CD4-positive, alpha-beta T cell treated with Interferon alpha-2 for 1 hour (primary cell): ENCODE results near the gene NUMB.
"Not testable (repeated sequence)": the region's sequence is repeated elsewhere in the genome, so short reads cannot be mapped to it uniquely, and the experiment has no call there.

Experiments used
- DNase-seq, 2 donors: peaks; one replicate each; pipeline ENCODE4 v3.0.0-alpha.2; 2020 to 2022

NUMB gene

DNA sequence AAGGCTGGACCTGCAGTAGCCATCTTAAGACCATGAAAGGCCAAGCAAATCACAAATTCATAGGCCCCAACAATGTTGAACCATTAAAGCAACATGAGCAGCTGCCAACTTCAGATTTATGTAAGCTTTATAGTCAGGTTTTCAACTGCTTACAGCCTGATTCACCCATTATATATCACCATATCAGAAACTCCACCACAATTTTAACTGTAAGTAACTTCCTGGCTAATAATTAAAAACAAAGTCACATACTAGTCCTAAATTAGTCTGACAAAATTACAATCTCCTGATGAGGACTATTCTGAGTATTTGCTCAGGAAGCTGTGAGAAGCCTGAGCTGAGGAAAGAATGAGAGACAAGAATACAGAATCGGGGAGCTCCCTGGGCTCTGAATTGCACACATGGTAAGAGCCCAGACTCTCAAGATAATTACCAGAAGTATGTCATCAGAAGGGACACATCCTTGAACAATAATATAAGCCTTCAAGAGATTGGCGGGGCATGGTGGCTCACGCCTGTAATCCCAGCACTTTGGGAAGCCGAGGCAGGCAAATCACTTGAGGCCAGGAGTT, 55.1 kb downstream of the NUMB start:
- DNase-seq: no peak

- DNase-seq: no peak
These were observed 55.8 kb downstream of the NUMB start for GRCh38 chr14:73402579-73402978.

- no peak for DNase-seq
These were observed 60.5 kb downstream of the NUMB start for GRCh38 chr14:73397810-73398209.

GRCh38 chr14:73394317-73394716, 64.0 kb downstream of the NUMB start:
- DNase-seq: no peak

DNA sequence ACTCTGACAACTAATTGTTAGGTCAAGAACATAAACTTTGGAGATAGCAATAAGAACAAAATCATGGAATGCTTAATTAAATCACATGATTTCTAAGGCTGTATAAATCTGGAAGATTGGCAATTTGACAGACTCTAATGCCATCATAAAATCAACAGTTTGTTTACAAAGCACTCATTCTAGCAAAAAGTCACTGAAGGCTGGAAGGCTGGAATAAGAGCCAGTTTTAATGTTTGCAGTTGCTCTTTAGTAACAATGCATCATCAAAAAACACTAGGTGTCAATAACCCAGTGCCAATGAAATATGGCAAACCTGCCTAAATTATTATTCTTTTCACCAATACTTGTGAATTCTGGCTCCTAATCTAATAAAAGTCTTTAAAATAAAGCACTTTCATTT, 65.0 kb downstream of the NUMB start:
- DNase-seq: no peak

DNA sequence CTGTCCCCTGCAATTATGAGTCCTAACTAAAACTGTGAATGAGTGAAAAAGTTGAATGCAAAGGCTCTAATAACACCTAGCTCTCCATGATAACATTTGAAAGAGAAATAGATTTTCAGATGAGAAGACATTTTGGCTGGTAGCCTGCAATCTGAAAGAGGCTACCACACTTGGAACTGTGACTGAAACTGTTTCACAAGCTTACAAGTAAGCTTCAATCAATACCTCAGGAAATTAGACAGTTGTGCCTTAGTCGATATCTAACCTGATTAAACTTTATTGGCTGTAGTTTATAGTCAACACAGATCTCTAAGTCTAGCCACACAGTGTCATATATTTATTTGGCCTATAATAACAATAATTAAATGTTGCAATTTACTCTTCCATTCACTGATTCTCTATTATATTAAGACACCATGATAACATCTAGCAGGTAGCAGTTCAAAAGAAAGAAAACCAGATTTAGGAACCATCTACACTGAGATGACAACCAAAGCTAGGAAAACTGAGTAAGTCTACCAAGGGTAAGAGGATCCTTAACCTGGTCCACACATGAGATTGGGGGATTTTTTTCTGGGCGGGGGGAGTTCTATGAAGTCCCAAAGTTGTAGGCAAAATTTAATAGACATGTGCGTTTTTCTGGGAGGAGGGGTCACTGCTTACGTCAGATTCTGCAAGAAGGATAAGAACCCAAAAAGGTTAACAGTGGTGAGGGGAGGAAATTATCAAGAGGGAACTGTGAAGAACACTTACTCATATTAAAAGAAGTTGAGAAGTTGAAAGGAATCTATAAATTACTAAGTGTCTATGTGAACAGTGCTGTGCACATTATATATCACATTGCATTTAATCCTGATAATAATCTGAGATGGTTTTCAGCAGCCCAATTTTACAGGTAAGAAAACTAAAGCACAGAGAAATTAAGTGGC, 65.8 kb downstream of the NUMB start:
- DNase-seq: no peak

- not testable (repeated sequence) for DNase-seq
These were observed 70.5 kb downstream of the NUMB start for GRCh38 chr14:73387860-73388259.

DNA sequence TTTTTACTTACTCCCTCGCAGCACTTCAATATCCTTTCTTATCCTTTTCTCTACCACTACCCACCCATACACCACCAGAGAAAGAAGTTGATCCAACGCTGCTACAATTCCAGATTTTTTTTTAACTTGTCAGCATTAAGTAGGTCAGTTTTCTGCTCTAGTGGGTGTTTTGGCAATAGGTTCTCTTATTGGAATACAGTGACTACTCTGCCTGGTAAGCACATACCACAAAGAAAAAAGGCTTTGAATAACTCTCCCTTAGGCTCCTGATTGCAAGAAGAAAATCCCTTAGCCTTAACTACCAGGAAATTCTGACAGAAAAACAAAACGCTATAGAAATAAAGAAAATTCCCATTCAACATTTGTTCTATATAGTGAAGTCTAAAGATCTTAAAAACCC, 72.0 kb downstream of the NUMB start:
- DNase-seq: no peak

DNA sequence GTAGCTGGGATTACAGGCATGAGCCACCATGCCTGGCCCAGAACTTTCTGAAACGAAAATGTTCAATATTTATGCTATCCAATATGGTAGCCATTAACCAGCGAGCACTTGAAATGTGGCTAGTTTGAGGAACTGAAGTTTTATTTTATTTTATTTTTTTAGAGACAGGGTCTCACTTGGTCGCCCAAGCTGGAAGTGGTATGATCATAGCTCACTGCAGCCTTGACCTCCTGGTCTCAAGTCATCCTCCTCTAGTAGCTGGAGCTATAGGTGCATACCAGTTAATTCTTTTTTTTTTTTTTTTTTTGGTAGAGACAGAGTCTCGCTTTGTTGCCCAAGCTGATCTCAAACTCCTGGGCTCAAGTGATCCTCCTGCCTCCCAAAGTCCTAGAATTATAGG, 73.3 kb downstream of the NUMB start:
- not testable (repeated sequence) for DNase-seq

DNA sequence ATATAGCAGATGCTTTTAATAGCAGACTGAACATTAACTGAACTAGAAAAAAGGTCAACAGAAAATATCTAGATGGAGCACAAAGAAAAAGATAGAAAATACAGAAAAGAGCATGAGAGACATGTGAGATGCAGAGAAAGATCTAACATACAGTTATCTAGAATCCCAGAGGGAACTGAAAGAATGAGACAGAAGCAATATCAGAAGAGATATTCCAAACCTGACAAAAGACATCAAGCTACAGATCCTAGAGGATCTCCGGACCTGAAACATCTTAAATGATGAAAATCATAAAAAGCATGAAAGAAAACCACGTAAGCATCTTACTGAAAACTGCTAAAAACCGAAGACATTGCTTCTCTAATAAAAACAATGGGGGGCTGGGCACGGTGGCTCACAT, 75.0 kb downstream of the NUMB start:
- DNase-seq: no peak

GRCh38 chr14:73381380-73382013, 76.8 kb downstream of the NUMB start:
- no peak for DNase-seq

GRCh38 chr14:73376585-73376984, 81.8 kb downstream of the NUMB start:
- no peak for DNase-seq

DNA sequence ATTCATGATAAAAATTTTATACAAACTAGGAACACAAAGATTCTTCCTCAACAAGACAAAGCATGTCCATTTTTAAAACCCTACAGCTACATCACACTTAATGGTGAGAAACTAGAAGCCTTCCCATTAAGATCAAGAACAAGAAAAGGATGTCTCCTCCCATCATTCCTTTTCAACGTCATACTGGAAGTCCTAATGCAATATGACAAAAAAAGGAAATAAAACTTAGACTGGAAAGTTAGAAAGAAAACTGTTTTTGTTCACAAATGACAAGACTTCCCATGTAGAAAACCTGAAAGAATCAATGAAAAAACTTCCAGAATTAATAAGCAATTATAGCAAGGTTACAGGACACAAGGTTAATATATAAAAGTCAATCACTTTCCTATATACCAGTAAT, 82.5 kb downstream of the NUMB start:
- no peak for DNase-seq

DNA sequence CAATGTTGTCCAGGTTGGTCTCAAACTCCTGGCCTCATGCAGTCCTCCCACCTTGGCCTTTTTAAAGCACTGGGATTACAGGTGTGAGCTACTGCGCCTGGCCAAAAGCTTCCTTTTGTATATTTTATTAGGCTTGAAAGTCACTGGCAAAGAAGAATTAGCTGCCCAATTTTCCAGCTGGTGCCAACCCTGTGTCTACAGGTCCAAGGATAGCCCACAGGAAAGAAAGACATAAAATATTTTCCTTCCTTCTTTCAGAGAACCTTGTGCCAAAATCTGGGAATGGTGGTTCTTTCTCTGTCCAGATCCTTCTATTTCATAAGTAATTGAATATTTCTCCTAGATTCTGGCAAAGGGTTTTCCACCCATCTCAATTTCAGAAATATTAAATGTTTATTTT, 84.1 kb downstream of the NUMB start:
- DNase-seq: no peak

DNA sequence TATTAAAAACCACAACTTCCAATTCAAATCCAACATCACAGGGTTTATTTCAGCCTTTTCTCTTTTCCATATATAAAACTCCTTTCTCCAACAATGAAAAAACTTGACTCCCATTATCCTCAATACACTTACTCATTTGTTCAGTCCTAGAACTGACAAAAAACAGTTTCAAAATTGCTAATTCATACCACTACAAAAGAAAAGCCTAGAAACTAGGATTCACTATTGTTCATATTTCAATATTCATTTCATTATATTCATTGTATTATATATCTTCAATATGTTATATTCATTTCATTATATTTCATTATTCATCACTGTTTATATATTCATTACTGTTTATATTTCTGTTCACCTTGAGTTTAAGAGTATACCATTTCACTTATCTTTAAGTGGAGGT, 85.8 kb downstream of the NUMB start:
- no peak for DNase-seq

DNA sequence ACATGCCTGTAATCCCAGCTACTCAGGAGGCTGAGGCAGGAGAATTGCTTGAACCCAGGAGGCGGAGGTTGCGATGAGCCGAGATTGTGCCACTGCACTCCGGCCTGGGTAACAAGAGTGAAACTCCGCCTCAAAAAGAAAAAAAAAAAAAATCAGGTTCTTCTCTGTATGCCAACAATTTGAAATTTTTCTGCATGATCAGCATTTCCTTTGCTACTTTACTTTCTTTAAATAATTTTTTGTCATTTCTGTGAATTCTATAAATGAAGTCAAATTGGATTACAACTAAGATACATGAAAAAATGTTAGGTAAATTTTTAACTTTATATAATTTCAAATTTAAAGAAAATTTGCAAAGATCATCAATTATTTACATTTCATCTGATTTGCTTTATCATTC, 87.8 kb downstream of the NUMB start:
- DNase-seq: no peak

GRCh38 chr14:73369428-73369827, 88.9 kb downstream of the NUMB start:
- DNase-seq: no peak

- no peak for DNase-seq
These were observed 89.7 kb downstream of the NUMB start for GRCh38 chr14:73368616-73369015.

DNA sequence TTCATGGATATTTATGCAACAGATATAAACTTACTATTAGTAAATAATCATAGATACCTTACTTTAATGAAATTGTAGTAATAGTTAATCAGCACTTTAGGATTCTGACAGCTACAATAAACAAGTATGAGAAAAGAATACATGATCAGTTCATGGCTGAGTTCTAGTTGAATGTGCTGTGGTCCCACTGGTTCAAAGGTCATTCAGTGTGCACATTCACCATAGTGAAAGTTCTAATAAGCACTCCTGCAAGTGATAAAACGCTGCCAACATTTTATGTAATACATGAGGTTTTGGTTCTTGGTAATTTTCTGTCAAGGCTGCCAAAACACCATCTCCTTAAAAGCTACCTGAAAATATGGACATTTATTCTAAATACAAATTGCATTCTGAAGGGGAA, 92.6 kb downstream of the NUMB start:
- DNase-seq: no peak

DNA sequence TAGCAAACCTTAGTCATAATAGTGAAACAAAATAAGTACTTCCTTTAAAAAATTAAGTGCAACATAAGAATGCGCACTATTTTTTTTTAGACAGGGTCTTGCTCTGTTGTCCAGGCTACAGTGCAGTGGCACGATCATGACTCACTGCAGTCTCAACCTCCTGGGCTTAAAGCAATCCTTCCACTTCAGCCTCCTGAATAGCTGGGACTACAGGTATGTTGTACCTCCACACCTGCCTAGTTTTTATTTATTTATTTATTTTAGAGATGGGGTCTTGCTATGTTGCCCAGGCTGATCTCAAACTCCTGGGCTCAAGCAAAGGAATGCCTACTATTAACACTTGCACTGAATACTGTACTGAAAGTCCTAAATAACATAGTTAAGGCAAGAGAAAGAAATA, 93.8 kb downstream of the NUMB start:
- DNase-seq: no peak

- DNase-seq: no peak
These were observed 98.9 kb downstream of the NUMB start for GRCh38 chr14:73359445-73359844.

GRCh38 chr14:73358187-73358586, 100.2 kb downstream of the NUMB start:
- DNase-seq: no peak

GRCh38 chr14:73349091-73349490, 109.3 kb downstream of the NUMB start:
- not testable (repeated sequence) for DNase-seq

DNA sequence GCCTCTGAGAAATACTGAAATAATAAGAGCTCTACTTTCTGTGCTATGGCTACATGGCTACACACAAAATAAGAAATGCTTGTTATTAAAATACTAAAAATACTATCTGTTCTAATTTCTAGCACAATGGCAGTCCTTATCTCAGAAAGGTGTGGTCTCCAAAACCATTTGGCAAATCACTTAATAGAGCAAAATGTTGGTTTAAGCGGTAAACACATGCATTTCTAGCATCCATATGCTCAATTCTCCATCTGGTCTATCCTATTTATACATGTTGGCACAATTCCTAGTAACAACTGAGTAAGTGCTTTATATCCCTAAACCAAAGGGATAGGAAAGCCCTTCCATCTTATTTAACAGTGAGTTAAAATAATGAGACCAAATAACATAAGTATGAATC, 114.0 kb downstream of the NUMB start:
- DNase-seq: no peak
